Small intestine (tissue), 7 donors: ENCODE data around the gene MMP24. TPM values are rescaled to one million over a fixed set of nuclear protein-coding genes. Genes with fewer than 3 reads are reported as not detected.

Experiments used
- DNase-seq, 2 donors: peaks; one replicate each; pipeline versions ENCODE4 v3.0.0 to v3.0.0-alpha.2; 2013
- FAIRE-seq: peaks from 2 replicates; lab custom pipeline; 2012; peaks lifted over from hg19 to GRCh38; lab: Jason Lieb, UNC
- H3K27ac ChIP-seq, 3 donors: one replicate each; pipeline ENCODE4 v1.5.1; 2013; ENCODE audit warnings: low read length in 2 of 3, mild to moderate bottlenecking in 2 of 3, control low read depth in 1 of 3, inconsistent platforms in 1 of 3, low read depth in 1 of 3, moderate library complexity in 1 of 3
- H3K27me3 ChIP-seq, 3 donors: one replicate each; pipeline ENCODE4 v1.6.1; 2013; ENCODE audit warnings: low read length in 3 of 3, inconsistent platforms in 1 of 3; ENCODE audit not compliant: control insufficient read depth in 3 of 3, insufficient read depth in 3 of 3
- H3K36me3 ChIP-seq, 3 donors: one replicate each; pipeline ENCODE4 v1.6.1; 2013; ENCODE audit warnings: low read length in 3 of 3, inconsistent platforms in 1 of 3, low read depth in 1 of 3, mild to moderate bottlenecking in 1 of 3, moderate library complexity in 1 of 3; ENCODE audit not compliant: control insufficient read depth in 3 of 3, insufficient read depth in 2 of 3
- H3K4me1 ChIP-seq, 3 donors: one replicate each; pipeline ENCODE4 v1.6.1; 2013; ENCODE audit warnings: low read length in 2 of 3, inconsistent platforms in 1 of 3, low read depth in 1 of 3, mild to moderate bottlenecking in 1 of 3, moderate library complexity in 1 of 3; ENCODE audit not compliant: control insufficient read depth in 3 of 3, insufficient read depth in 2 of 3
- H3K4me3 ChIP-seq, 3 donors: one replicate each; pipeline ENCODE4 v1.5.1; 2013; ENCODE audit warnings: low read length in 3 of 3, control low read depth in 1 of 3, inconsistent platforms in 1 of 3, low read depth in 1 of 3, mild to moderate bottlenecking in 1 of 3, moderate library complexity in 1 of 3
- H3K9me3 ChIP-seq, 2 donors: one replicate each; pipeline ENCODE4 v1.6.1; 2013; ENCODE audit warnings: low read depth in 1 of 2, low read length in 1 of 2; ENCODE audit not compliant: control insufficient read depth in 2 of 2, insufficient read depth in 1 of 2
- WGBS, 3 donors: extraction: QIAGEN DNeasy Blood & Tissue Kit; methylation state at CpG; one replicate each; pipeline ENCODE4 v1.1.7; 2013; 5-methylcytosine and 5-hydroxymethylcytosine counted together
- polyA plus RNA-seq, 4 donors: library from polyadenylated mRNA; stranded (reverse) in 3 of 4; unstranded in 1 of 4; fragments of 200-250 nt in 3 of 4; fragments of 120-200 nt in 1 of 4; gene quantifications; one replicate each; pipeline versions ENCODE4 v1.2.1 to v1.2.3, GENCODE V29; 2013
- donor health status: healthy with polysubstance abuse.
- donor health status: control.
- donor health status: control.
- donor health status: Bipolar disorder and iron deficiency.
- donor health status: healthy.

MMP24 gene
- polyA plus RNA-seq, 4 donors = 0.54 to 1.3 (median 0.73) TPM

DNA sequence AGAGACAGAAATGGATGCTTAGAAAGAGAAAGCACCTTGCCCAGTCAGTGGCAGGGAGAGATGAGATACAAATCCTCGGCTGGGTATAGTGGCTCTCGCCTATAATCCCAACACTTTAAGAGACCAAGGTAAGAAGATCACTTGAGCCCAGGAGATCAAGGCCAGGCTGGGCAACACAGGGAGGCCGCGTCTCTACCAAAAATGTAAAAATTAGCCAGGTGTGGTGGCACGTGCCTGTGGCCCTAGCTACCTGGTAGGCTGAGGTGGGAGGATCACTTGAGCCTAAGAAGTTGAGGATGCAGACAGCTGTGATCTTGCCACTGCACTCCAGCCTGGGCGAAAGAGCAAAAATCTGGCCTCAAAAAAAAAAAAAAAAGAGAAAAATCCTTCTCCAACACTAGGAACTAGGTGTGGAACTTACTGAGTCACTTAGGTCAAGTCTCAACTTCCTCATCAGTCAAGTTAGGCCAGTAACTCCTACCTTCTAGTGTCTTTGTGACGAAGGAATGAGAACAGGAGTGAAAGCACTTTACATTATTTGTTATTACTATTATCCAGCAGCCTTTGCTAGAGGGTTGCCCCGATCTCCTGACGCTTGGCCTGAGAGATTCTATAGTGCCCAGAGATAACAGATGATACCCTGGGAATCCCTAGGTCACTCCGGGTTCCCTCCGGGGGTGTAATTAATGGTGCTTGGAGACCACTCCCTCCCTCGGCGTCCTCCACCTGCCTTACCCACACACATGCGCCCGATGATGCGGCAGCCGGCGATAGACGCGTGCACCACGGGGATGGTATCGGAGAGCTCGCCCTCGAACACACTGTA, 57.2 kb downstream of the MMP24 start:
- H3K4me3 ChIP-seq = peak overlapping the region; percentile 90 to 99 (median 97)
- no peaks in the 10 kb centered on the region for H3K27me3 ChIP-seq
- DNase-seq (peak in 1 of 2 donors; percentile 56), FAIRE-seq (no peak)
- H3K27ac ChIP-seq = peak overlapping the region; percentile 80 to 87 (median 86)
- no peaks in the 10 kb centered on the region for H3K9me3 ChIP-seq
- WGBS, 3 donors = 6 to 16% (median 11%) methylated on average over 24 of the region's 24 CpGs
- H3K36me3 ChIP-seq = peaks cover 9 to 45% (median 15%) of the 10 kb centered on the region in 3 donors
- H3K4me1 ChIP-seq = peaks cover 5 to 35% (median 13%) of the 10 kb centered on the region in 3 donors

DNA sequence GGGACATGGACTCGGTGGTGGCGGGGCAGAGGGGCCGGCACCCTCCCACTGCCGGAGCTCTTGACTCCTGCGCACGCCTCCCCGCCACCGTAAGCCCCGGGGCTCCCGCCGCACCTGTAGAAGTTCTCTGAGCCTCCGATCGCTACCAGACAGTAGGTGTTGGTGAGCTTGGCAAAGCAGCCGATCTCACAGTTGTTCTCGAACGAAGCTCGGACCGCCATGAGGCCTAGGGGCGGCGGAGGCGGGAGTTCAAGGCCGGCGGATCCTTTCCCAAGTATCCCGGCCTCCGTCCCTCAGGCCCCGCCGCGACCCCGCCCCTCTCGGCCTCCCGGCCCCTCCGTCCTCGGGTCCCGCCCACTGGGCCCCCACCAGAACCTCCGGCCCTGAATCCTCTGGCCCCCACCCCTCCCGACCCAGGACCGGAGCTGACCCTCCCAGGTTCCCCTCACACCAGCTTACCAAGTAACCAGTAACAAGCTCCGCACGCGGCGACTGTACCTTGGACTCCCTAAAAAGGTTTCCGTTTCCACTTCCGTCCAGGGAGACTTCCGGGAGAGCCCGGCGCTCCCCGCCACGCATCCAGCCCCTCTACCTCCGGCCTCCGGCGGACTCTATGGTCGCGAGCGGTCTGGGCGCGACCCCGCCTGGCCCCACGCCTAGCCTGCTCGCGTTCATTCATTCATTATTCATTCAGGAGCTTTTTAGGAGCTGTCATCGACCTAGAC, 57.9 kb downstream of the MMP24 start, which contains the start of gene EIF6:
Gene EIF6 (minus strand): TSS at position 506 of the 725 bp plus-strand sequence. CDS start 285 bp downstream, at position 221.
- WGBS, 3 donors = 0 to 1% (median 0%) methylated on average over 57 to 61 of the region's 61 CpGs
- FAIRE-seq (no peak), DNase-seq (peak; percentile 93 to 97)
- Histone ChIP-seq H3K9me3 (no peaks in the 10 kb centered on the region), H3K36me3 (peaks cover 7 to 37% (median 11%) of the 10 kb centered on the region in 3 donors), H3K27me3 (no peaks in the 10 kb centered on the region), H3K4me3 (peak within 1 kb of the TSS; percentile 90 to 99 (median 97)), H3K27ac (peak within 1 kb of the TSS; percentile 80 to 87 (median 86)), H3K4me1 (peaks cover 5 to 35% (median 13%) of the 10 kb centered on the region in 3 donors)

DNA sequence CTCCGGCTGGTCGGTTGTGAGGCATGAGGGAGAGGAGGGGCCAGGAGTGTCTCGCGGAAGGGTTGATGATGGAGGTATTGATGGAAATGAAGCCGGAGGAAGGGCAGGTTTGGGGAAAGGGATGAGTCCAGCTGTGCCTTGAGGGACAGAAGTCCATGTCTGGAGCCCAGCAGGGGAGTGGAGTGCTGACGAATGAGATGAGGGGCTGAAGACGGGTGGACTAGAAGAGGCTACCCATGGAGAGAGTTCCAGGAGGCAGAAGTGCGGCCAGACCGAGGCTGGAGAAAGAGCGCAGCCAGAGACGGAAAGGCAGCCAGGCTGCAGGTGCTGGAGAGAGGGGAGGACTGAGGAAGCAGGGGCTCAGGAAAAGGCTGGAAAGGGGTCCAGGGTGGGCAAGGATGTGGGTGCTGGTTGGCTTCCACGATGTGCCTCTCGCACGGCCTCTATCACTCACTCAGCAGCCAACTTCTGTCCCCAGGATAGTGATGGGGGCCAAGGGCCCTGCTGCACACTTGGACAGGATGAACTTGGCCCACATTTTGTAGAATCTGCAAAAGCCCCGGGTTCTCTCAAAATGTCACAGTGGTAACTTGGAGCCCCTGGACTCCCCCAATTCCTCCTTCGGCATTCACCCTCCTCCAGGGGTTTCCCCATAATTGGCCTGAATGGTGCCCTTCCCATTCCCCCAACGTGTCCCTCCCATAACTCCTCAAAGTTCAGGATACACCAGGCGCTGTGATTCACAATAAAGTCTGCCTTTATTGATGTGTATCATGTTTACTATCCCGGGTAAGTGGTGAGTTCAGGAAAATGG, 58.7 kb downstream of the MMP24 start:
- DNase-seq (no peak), FAIRE-seq (no peak)
- H3K4me3 ChIP-seq = peak overlapping the region; percentile 90 to 99 (median 97)
- no peaks in the 10 kb centered on the region for H3K27me3 ChIP-seq
- H3K4me1 ChIP-seq = peaks cover 5 to 35% (median 13%) of the 10 kb centered on the region in 3 donors
- peak overlapping the region; percentile 80 to 87 (median 86) for H3K27ac ChIP-seq
- 32 to 48% (median 43%) methylated on average over 19 of the region's 19 CpGs for WGBS, 3 donors
- no peaks in the 10 kb centered on the region for H3K9me3 ChIP-seq
- H3K36me3 ChIP-seq = peaks cover 0 to 29% (median 7%) of the 10 kb centered on the region in 3 donors

DNA sequence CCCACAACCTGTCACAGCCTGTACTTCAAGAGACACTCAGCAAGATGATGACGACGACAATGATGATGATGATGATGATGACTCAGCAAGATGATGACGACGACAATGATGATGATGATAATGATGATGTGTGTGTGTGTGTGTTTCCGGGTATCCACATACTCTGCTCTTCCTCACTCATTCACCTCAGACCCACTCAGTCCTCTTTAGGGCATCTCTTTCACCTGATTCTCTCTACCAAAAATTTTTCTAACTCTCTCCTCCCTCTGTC, 59.3 kb downstream of the MMP24 start:
- peaks cover 5 to 35% (median 13%) of the 10 kb centered on the region in 3 donors for H3K4me1 ChIP-seq
- H3K9me3 ChIP-seq = no peaks in the 10 kb centered on the region
- H3K4me3 ChIP-seq = no peak overlapping the region
- FAIRE-seq (no peak), DNase-seq (peak in 1 of 2 donors; percentile 59)
- H3K27me3 ChIP-seq = no peaks in the 10 kb centered on the region
- whole genome bisulfite sequencing, 3 donors = 18 to 62% (median 21%) methylated on average over 5 of the region's 5 CpGs
- peaks cover 0 to 25% (median 1%) of the 10 kb centered on the region in 3 donors for H3K36me3 ChIP-seq
- peak overlapping the region; percentile 18 to 87 (median 86) for H3K27ac ChIP-seq

DNA sequence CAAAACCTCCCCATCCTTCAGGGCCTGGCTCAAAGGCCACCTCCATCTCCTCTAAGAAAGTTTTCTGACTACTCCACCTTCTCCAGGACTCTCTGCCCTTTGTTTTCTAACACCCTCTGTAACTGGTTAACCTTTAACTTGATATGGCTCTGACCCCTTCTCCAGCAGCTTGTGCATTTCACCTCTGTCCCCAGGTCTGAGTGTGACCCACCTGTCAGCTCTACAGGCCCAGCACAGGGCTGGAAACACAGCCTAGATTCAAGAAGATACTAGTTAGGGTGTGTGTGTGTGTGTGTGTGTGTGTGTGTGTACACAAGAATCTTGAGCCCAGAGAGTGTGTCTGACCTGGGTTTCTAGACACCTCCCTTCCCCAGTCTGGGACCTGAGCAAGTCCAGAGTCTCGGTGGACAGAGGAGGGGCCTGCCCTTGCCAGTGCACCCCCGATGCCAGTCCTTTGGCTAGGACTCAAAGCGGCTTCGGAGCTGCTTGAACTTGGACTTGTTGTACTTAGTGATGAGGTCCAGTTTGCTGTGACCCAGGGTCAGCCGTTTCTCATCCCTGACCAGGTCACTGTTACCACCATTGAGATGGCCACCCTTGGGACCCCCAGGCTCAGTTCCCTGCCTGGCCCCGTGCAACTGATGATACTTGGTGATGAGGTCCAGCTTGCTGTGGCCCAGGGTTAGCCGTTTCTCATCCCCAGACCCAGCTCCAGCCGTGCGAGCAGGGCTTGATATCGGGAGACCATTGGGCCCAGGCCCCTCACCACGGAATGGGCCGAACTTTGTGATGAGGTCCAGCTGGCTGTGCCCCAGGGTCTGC, 59.8 kb downstream of the MMP24 start:
- Histone ChIP-seq H3K36me3 (peaks cover 0 to 20% (median 0%) of the 10 kb centered on the region in 3 donors), H3K4me3 (no peak overlapping the region), H3K27ac (peak overlapping the region; percentile 18 to 87 (median 86)), H3K27me3 (no peaks in the 10 kb centered on the region), H3K9me3 (no peaks in the 10 kb centered on the region), H3K4me1 (peaks cover 5 to 35% (median 13%) of the 10 kb centered on the region in 3 donors)
- peak; percentile 84 to 89 for DNase-seq
- WGBS, 3 donors = 57 to 81% (median 71%) methylated on average over 12 of the region's 12 CpGs
- FAIRE-seq = no peak

DNA sequence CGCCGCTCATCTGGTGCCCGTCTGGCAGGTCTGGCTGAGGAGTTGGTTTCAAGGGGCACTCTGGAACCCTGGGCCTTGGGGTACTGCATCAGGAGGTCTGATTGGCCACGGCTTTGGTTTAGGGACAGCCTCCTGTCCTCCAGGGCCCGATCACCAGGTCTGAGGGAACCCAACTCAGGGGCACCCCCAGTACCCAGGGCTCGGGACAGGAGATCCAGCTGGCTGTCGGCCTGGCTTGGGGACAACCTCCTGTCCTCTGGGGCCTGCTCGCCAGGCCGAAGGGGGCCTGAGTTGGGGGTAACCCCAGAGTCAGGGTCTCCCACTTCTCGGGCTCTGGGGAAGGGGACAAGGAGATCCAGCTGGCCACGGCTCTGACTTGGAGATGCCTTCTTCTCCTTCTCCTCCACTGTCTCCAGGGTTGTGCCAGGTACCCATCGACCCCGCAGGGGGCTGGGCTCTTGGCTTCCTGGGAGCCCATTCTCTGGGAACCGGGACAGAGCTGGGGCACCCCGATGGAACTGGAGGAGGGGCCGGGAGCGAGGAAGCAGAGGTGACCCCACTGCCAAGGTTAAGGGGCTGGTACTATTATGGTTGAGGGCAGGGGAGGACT, 60.5 kb downstream of the MMP24 start:
- no peak for DNase-seq
- H3K27me3 ChIP-seq = no peaks in the 10 kb centered on the region
- H3K9me3 ChIP-seq = no peaks in the 10 kb centered on the region
- 87 to 89% (median 88%) methylated on average over 17 of the region's 17 CpGs for WGBS, 3 donors
- no peak overlapping the region for H3K4me3 ChIP-seq
- peak overlapping the region in 2 of 3 donors; percentile 86 to 87 for H3K27ac ChIP-seq
- H3K4me1 ChIP-seq = peaks cover 5 to 35% (median 13%) of the 10 kb centered on the region in 3 donors
- H3K36me3 ChIP-seq = peaks cover 0 to 14% (median 0%) of the 10 kb centered on the region in 3 donors
- no peak for FAIRE-seq
